Measurements from ENCODE around the gene ATCAY.
A peak's percentile ranks its signal among the peaks of the same experiment; 100 is the strongest.

Gene ATCAY

GRCh38 chr19:3880471-3881271 lies at the start of gene ATCAY:
ATCAY (plus strand) TSS chr19:3880685; CDS start chr19:3885768, 5,083 bp downstream.
- DNase-seq = no peak

- DNase-seq = no peak
Measured at GRCh38 chr19:3831601-3832000, 48.9 kb upstream of the ATCAY start.

- DNase-seq = no peak
Measured at GRCh38 chr19:3832001-3832400, 48.5 kb upstream of the ATCAY start.

- DNase-seq = no peak
Measured at GRCh38 chr19:3833578-3834348, 46.7 kb upstream of the ATCAY start.

- DNase-seq = no peak
Measured at GRCh38 chr19:3834349-3835054, 46.0 kb upstream of the ATCAY start.

GRCh38 chr19:3835055-3835435 lies 45.4 kb upstream of the ATCAY start:
- no peak for DNase-seq

- DNase-seq = no peak
Measured at GRCh38 chr19:3836887-3837286, 43.6 kb upstream of the ATCAY start.

GRCh38 chr19:3837332-3837731 lies 43.2 kb upstream of the ATCAY start:
- DNase-seq = no peak

GRCh38 chr19:3837922-3838321 lies 42.6 kb upstream of the ATCAY start:
- no peak for DNase-seq

GRCh38 chr19:3838661-3839060 lies 41.8 kb upstream of the ATCAY start:
- no peak for DNase-seq

GRCh38 chr19:3839941-3840340 lies 40.5 kb upstream of the ATCAY start:
- DNase-seq = no peak

- DNase-seq = no peak
Measured at GRCh38 chr19:3840804-3841203, 39.7 kb upstream of the ATCAY start.

- DNase-seq = no peak
Measured at GRCh38 chr19:3842948-3843347, 37.5 kb upstream of the ATCAY start.

- no peak for DNase-seq
Measured at GRCh38 chr19:3844596-3844995, 35.9 kb upstream of the ATCAY start.

- peak; percentile 24 to 50 (median 28) for DNase-seq
Measured at GRCh38 chr19:3849092-3849491, 31.4 kb upstream of the ATCAY start.

- DNase-seq = no peak
Measured at GRCh38 chr19:3849787-3850186, 30.7 kb upstream of the ATCAY start.

GRCh38 chr19:3850320-3850972 lies 30.0 kb upstream of the ATCAY start:
- DNase-seq = no peak

- no peak for DNase-seq
Measured at GRCh38 chr19:3851254-3852176, 29.0 kb upstream of the ATCAY start.

GRCh38 chr19:3852177-3852511 lies 28.3 kb upstream of the ATCAY start:
- no peak for DNase-seq

- DNase-seq = peak; percentile 34 to 51 (median 43)
Measured at GRCh38 chr19:3852614-3853254, 27.8 kb upstream of the ATCAY start.

GRCh38 chr19:3855320-3855719 lies 25.2 kb upstream of the ATCAY start:
- DNase-seq = no peak
